SU-DHL-6 (cell line): ENCODE data around the gene CDH10.

ENCODE experiments used
- EZH2phosphoT487 ChIP-seq: fragments of 200-600 bp; sonication (generic), shearing (Covaris generic); conservative IDR thresholded peaks from 2 replicates; pipeline ENCODE4 v1.6.1; 2018; ENCODE audit warnings: mild to moderate bottlenecking, antibody characterized with exemption, low read length, moderate library complexity, mixed read lengths
- TF ChIP-seq, protein P1 (sequence below): fragments of 200-600 bp; sonication (generic); IDR thresholded peaks from one replicate; pipeline ENCODE4 v1.5.1; 2017; ENCODE audit warnings: antibody characterized with exemption, mild to moderate bottlenecking, low read length, moderate library complexity; ENCODE audit not compliant: insufficient read depth, poor library complexity, severe bottlenecking

GRCh38 chr5:24487368-24488229, 157.2 kb downstream of the CDH10 start:
- TF ChIP-seq, protein P1, sequence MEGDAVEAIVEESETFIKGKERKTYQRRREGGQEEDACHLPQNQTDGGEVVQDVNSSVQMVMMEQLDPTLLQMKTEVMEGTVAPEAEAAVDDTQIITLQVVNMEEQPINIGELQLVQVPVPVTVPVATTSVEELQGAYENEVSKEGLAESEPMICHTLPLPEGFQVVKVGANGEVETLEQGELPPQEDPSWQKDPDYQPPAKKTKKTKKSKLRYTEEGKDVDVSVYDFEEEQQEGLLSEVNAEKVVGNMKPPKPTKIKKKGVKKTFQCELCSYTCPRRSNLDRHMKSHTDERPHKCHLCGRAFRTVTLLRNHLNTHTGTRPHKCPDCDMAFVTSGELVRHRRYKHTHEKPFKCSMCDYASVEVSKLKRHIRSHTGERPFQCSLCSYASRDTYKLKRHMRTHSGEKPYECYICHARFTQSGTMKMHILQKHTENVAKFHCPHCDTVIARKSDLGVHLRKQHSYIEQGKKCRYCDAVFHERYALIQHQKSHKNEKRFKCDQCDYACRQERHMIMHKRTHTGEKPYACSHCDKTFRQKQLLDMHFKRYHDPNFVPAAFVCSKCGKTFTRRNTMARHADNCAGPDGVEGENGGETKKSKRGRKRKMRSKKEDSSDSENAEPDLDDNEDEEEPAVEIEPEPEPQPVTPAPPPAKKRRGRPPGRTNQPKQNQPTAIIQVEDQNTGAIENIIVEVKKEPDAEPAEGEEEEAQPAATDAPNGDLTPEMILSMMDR, result no peak
- TF ChIP-seq EZH2phosphoT487, result no peak
